Stimulated activated naive CD4-positive, alpha-beta T cell treated with Interleukin-2 at 50 U/mL for 16 hours (primary cell): Measurements from ENCODE around the gene RP2.

Experiments used
- DNase-seq: peaks from one replicate; lab custom pipeline; 2025; lab: John Stamatoyannopoulos, UW

The RP2 gene

DNA sequence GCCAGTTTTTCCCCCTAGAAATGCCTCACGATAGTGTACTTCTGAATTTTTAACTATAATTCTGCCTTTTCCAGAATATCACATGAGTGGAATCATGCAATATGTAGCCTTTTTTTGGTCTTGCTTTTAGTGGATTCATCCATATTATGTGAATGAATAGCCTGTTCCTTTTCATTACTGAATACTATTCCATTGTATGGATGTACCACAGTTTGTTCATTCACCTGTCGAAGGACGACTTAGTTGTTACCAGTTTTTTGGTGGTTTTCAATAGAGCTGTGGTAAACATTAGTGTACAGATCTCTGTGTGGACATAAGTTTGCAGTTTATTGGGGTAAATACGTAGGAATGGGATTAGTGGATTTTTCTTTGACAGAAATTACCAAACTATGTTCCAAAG is 83.4 kb downstream of the RP2 start:
- DNase-seq = no peak

DNA sequence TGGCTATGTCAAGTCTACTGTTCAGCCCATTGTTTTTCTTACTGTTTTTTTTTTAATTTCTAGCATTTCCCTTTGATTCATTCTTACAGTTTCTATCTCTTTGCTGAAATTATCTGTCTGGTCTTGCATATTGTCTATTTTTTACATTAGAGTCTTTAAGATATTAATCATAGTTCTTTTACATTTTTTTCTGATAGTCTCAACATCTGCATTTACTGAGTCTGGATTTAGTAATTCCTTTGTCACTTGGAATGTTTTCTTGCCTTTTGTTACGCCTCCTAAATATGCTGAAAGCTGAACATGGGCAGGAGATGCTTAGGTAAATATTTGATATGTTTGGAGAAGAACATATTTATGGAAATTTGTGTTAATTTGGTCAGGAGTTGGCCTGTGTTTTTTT is 85.8 kb downstream of the RP2 start:
- DNase-seq = no peak

DNA sequence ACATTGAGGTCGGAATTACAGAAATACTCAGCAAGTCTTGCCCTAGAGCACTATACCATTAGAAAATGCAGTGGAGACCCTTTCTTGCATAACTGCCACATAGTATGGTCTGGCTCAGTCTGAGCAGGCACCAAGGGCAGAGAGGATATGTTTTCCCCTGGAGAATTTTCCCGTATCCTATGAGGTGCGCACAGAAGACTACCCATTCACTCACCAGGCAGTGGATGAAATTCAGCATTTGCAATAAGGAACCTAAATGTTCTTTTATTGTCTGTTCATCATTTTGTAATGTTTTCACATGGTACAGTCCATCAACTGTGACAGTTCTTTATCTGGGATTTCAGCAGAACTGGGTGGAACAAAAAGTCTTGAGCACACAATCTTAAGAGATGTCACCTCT is 90.9 kb downstream of the RP2 start:
- DNase-seq = no peak

DNA sequence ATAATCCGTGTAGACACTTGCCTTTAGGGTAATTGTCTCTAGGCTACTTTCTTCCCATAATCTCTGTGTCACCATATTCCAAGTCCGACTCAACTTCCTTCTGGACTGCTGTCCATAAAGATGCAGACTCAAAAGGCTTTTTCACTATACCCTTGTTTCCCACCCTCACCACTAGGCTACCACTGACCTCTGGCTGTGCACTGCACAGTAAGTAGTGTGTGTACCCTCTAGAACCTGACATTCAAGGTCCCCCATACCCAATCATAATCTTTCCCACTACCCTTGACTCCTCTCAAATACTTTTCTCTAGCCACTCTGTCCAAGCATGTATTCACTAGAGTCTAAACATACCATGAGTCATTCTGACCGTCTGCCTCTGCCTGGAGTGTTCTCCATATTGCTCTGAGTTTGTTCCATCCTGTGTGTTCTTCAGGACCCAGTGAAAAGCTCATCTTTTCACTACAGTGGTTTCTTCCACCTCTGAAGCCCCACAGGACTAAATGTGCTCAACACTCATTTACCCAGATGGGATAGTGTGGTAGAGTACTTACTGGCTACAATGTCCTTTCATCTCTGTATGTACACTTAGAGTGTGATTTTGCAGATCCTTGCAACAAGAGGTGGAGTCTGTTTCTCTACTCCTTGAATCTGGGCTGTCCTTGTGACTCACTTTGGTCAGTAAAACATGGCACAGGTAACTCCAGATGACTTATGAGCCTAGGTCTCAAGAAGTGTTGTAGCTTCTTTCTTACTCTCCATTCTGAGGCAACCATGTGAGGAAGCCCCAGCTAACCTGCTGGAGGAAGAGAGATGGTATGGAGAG is 92.8 kb downstream of the RP2 start:
- DNase-seq = no peak
